ENCODE results near the gene MRPS24.

MRPS24 gene

GRCh38 chr7:43876976-43877745, 7.8 kb upstream of the MRPS24 start:
- no peak for DNase-seq

GRCh38 chr7:43876241-43876640, 6.9 kb upstream of the MRPS24 start:
- DNase-seq: no peak

GRCh38 chr7:43873300-43873699, 4.0 kb upstream of the MRPS24 start:
- DNase-seq: peak; percentile 76

GRCh38 chr7:43872406-43873110, 3.2 kb upstream of the MRPS24 start:
- peak; percentile 86 for DNase-seq

- no peak for DNase-seq
Measured at GRCh38 chr7:43871064-43871463, 1.7 kb upstream of the MRPS24 start.

GRCh38 chr7:43870316-43870715, 999 bp upstream of the MRPS24 start:
- DNase-seq: peak; percentile 30

GRCh38 chr7:43869867-43870240, 537 bp upstream of the MRPS24 start:
- DNase-seq: peak; percentile 94

GRCh38 chr7:43868681-43869005, 674 bp downstream of the MRPS24 start:
- DNase-seq: no peak

GRCh38 chr7:43868181-43868580, 1.1 kb downstream of the MRPS24 start:
- no peak for DNase-seq

- DNase-seq: no peak
Measured at GRCh38 chr7:43865277-43865676, 4.0 kb downstream of the MRPS24 start.

- DNase-seq: no peak
Measured at GRCh38 chr7:43864126-43864525, 5.2 kb downstream of the MRPS24 start.

- DNase-seq: peak; percentile 55
Measured at GRCh38 chr7:43856996-43857395, 12.3 kb downstream of the MRPS24 start.

GRCh38 chr7:43856316-43856715, 13.0 kb downstream of the MRPS24 start:
- DNase-seq: no peak

- no peak for DNase-seq
Measured at GRCh38 chr7:43855176-43855575, 14.1 kb downstream of the MRPS24 start.

GRCh38 chr7:43851805-43852204, 17.5 kb downstream of the MRPS24 start:
- DNase-seq: no peak

GRCh38 chr7:43850348-43851116, 18.8 kb downstream of the MRPS24 start:
- DNase-seq: no peak

GRCh38 chr7:43849047-43849446, 20.3 kb downstream of the MRPS24 start:
- no peak for DNase-seq

- peak; percentile 64 for DNase-seq
Measured at GRCh38 chr7:43847496-43847895, 21.8 kb downstream of the MRPS24 start.

GRCh38 chr7:43844662-43845061, 24.7 kb downstream of the MRPS24 start:
- DNase-seq: no peak

GRCh38 chr7:43844257-43844656, 25.1 kb downstream of the MRPS24 start:
- DNase-seq: peak; percentile 28

- DNase-seq: no peak
Measured at GRCh38 chr7:43843296-43843695, 26.0 kb downstream of the MRPS24 start.

- no peak for DNase-seq
Measured at GRCh38 chr7:43838201-43838658, 31.1 kb downstream of the MRPS24 start.

- peak; percentile 47 for DNase-seq
Measured at GRCh38 chr7:43834463-43835251, 34.7 kb downstream of the MRPS24 start.

Measured in fibroblast of skin of right biceps (primary cell).